Endothelial cell (in vitro differentiated cells): ENCODE results near the gene BNC2. TPM values are rescaled to one million over a fixed set of nuclear protein-coding genes. Genes with fewer than 3 reads are reported as not detected.

Experiments used
- DNase-seq: peaks from one replicate; pipeline ENCODE4 v3.0.0; 2021; ENCODE audit warnings: low spot score
- H3K27ac Mint-ChIP-seq: one replicate; pipeline ENCODE4 v1.8.0; 2021; ENCODE audit warnings: mixed read lengths, inconsistent platforms; ENCODE audit not compliant: unreplicated experiment
- H3K27me3 Mint-ChIP-seq: one replicate; pipeline ENCODE4 v1.8.0; 2021; ENCODE audit warnings: mild to moderate bottlenecking, moderate library complexity, mixed read lengths, inconsistent platforms; ENCODE audit not compliant: unreplicated experiment
- H3K36me3 Mint-ChIP-seq: one replicate; pipeline ENCODE4 v1.8.0; 2021; ENCODE audit warnings: mild to moderate bottlenecking, low read depth, mixed read lengths, inconsistent platforms; ENCODE audit not compliant: unreplicated experiment
- H3K4me1 Mint-ChIP-seq: one replicate; pipeline ENCODE4 v1.8.0; 2021; ENCODE audit warnings: mild to moderate bottlenecking, mixed read lengths, inconsistent platforms; ENCODE audit not compliant: unreplicated experiment
- H3K4me3 Mint-ChIP-seq: one replicate; pipeline ENCODE4 v1.8.0; 2021; ENCODE audit warnings: mild to moderate bottlenecking, mixed read lengths, inconsistent platforms; ENCODE audit not compliant: unreplicated experiment
- H3K9me3 Mint-ChIP-seq: one replicate; pipeline ENCODE4 v1.8.0; 2021; ENCODE audit warnings: mixed read lengths, inconsistent platforms; ENCODE audit not compliant: unreplicated experiment
- CTCF ChIP-seq: fragments of 200-600 bp; sonication (generic); IDR thresholded peaks from one replicate; pipeline ENCODE4 v1.5.0; 2021; ENCODE audit warnings: antibody characterized with exemption; ENCODE audit not compliant: unreplicated experiment
- total RNA-seq: library from RNA; stranded (reverse); fragmentation: NEBNext Ultra II Directional; extraction: Animal tissue kit (Norgen Biotek cat#: 25700); gene quantifications from one replicate; pipeline ENCODE4 v1.2.1, GENCODE V29; 2021; ENCODE audit not compliant: unreplicated experiment

The BNC2 gene
- total RNA-seq, 1 donor from 2014 or later, result 20.1 TPM

GRCh38 chr9:16535555-16535954 is 334.9 kb downstream of the BNC2 start:
- no peak overlapping the region for H3K4me3 Mint-ChIP-seq
- no peaks in the 10 kb centered on the region for H3K4me1 Mint-ChIP-seq
- no peaks in the 10 kb centered on the region for H3K9me3 Mint-ChIP-seq
- H3K27me3 Mint-ChIP-seq, result peaks cover 2% of the 10 kb centered on the region
- no peak overlapping the region for H3K27ac Mint-ChIP-seq
- DNase-seq, result no peak
- no peaks in the 10 kb centered on the region for H3K36me3 Mint-ChIP-seq
- TF ChIP-seq CTCF, result no peak

GRCh38 chr9:16532681-16533450 is 337.6 kb downstream of the BNC2 start:
- TF ChIP-seq CTCF, result no peak
- Mint-ChIP-seq H3K27ac (no peak overlapping the region), H3K4me1 (no peaks in the 10 kb centered on the region), H3K27me3 (peaks cover 2% of the 10 kb centered on the region), H3K36me3 (no peaks in the 10 kb centered on the region), H3K9me3 (no peaks in the 10 kb centered on the region), H3K4me3 (no peak overlapping the region)
- DNase-seq, result no peak

GRCh38 chr9:16532272-16532671 is 338.2 kb downstream of the BNC2 start:
- no peak overlapping the region for H3K27ac Mint-ChIP-seq
- no peaks in the 10 kb centered on the region for H3K36me3 Mint-ChIP-seq
- H3K4me1 Mint-ChIP-seq, result peaks cover 1% of the 10 kb centered on the region
- H3K9me3 Mint-ChIP-seq, result no peaks in the 10 kb centered on the region
- peaks cover 2% of the 10 kb centered on the region for H3K27me3 Mint-ChIP-seq
- TF ChIP-seq CTCF, result no peak
- DNase-seq, result no peak
- no peak overlapping the region for H3K4me3 Mint-ChIP-seq

- no peaks in the 10 kb centered on the region for H3K36me3 Mint-ChIP-seq
- no peak overlapping the region for H3K4me3 Mint-ChIP-seq
- TF ChIP-seq CTCF, result no peak
- no peak overlapping the region for H3K27ac Mint-ChIP-seq
- peaks cover 2% of the 10 kb centered on the region for H3K27me3 Mint-ChIP-seq
- H3K4me1 Mint-ChIP-seq, result peaks cover 9% of the 10 kb centered on the region
- DNase-seq, result no peak
- no peaks in the 10 kb centered on the region for H3K9me3 Mint-ChIP-seq
Measured at GRCh38 chr9:16530669-16531642, 339.5 kb downstream of the BNC2 start.

GRCh38 chr9:16527573-16527972 is 342.9 kb downstream of the BNC2 start:
- peaks cover 21% of the 10 kb centered on the region for H3K4me1 Mint-ChIP-seq
- H3K9me3 Mint-ChIP-seq, result no peaks in the 10 kb centered on the region
- no peaks in the 10 kb centered on the region for H3K36me3 Mint-ChIP-seq
- no peaks in the 10 kb centered on the region for H3K27me3 Mint-ChIP-seq
- no peak overlapping the region for H3K27ac Mint-ChIP-seq
- H3K4me3 Mint-ChIP-seq, result no peak overlapping the region
- DNase-seq, result no peak
- TF ChIP-seq CTCF, result no peak
